ENCODE results near the gene KIAA0319L.

- TF ChIP-seq POLR2AphosphoS5 (IDR thresholded peaks at IDR 0.05; ENCODE audit: insufficient read depth in 1 of 2, low read depth in 1 of 2) = no peak
- TF ChIP-seq, protein P1, sequence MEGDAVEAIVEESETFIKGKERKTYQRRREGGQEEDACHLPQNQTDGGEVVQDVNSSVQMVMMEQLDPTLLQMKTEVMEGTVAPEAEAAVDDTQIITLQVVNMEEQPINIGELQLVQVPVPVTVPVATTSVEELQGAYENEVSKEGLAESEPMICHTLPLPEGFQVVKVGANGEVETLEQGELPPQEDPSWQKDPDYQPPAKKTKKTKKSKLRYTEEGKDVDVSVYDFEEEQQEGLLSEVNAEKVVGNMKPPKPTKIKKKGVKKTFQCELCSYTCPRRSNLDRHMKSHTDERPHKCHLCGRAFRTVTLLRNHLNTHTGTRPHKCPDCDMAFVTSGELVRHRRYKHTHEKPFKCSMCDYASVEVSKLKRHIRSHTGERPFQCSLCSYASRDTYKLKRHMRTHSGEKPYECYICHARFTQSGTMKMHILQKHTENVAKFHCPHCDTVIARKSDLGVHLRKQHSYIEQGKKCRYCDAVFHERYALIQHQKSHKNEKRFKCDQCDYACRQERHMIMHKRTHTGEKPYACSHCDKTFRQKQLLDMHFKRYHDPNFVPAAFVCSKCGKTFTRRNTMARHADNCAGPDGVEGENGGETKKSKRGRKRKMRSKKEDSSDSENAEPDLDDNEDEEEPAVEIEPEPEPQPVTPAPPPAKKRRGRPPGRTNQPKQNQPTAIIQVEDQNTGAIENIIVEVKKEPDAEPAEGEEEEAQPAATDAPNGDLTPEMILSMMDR (IDR thresholded peaks at IDR 0.05) = no peak
These were observed 81.1 kb downstream of the KIAA0319L start for GRCh38 chr1:35475856-35476674.
